ENCODE data around the gene IRX4.

IRX4 gene

DNA sequence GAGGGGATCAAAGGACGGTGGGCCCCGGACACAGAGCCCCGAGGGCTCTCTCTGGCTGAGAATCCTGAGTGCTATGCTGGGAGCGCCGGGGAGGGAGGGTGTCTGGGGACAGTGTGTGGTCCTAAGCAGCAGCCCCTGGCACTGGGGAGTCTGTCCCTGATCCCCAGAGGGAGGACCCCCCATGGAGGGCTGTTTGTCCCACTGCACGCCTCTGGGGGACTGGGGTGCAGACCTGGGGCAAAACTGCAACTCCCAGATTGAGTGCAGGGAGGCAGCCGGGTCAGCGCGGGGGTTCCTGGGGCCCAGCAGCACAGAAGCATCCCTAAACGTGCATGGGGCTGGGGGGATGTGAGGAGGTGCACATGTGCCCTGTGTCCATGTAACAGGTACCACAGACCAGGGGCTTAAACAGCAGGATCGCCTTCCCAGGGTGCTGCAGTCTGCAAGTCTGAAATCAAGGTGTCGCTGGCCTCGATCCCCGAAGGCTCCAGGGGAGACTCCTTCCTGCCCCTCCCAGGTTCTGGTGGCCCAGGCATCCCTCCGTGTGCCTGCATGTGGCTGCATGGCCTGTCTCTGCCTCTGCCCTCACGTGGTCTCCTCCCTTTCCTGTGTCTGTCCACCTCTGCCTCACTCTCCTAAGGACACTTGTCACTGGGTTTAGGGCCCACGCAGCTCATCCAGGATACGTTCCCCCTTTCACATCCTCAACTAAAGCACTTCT is 35.9 kb upstream of the IRX4 start:
- Mint-ChIP-seq H3K27me3 (peaks cover 15% of the 10 kb centered on the region), H3K4me3 (no peak overlapping the region), H3K27ac (no peak overlapping the region), H3K4me1 (ENCODE audit: low read depth) (no peaks in the 10 kb centered on the region), H3K36me3 (ENCODE audit: low read depth) (no peaks in the 10 kb centered on the region), H3K9me3 (no peaks in the 10 kb centered on the region)
- DNase-seq: no peak

DNA sequence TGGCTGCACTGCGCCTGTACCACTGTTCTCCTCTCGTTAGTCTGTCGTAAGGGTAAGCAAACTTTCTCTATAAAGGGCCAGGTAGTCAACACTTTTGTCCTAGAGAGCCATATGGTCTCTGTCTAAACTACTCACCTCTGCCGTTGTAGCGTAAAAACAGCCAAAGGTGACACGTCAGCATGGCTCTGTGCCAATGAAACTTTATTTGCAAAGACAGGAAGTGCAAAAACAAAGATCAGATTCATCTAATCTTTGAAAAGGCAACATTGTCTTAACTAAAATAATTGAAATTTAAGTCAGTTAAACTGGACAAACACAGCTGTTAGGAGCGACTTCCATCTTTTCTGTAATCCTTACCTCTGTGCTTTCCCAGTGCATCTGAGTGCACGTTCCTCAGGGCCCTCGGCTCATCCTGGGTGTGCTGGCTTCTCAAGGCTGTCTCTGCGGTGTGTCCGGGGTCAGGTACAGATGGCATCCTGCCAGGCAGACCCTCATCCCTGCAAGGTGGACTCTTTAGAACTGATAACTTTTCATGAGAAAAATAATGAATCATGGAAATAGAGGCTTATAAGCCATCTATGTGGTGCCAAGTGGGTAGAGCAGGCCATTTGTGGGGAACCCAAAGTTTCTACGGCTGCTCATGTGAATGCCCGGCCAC is 35.2 kb upstream of the IRX4 start:
- no peaks in the 10 kb centered on the region for H3K9me3 Mint-ChIP-seq
- H3K36me3 Mint-ChIP-seq (ENCODE audit: low read depth): no peaks in the 10 kb centered on the region
- DNase-seq: no peak
- no peak overlapping the region for H3K27ac Mint-ChIP-seq
- no peak overlapping the region for H3K4me3 Mint-ChIP-seq
- no peaks in the 10 kb centered on the region for H3K4me1 Mint-ChIP-seq (ENCODE audit: low read depth)
- peaks cover 14% of the 10 kb centered on the region for H3K27me3 Mint-ChIP-seq

DNA sequence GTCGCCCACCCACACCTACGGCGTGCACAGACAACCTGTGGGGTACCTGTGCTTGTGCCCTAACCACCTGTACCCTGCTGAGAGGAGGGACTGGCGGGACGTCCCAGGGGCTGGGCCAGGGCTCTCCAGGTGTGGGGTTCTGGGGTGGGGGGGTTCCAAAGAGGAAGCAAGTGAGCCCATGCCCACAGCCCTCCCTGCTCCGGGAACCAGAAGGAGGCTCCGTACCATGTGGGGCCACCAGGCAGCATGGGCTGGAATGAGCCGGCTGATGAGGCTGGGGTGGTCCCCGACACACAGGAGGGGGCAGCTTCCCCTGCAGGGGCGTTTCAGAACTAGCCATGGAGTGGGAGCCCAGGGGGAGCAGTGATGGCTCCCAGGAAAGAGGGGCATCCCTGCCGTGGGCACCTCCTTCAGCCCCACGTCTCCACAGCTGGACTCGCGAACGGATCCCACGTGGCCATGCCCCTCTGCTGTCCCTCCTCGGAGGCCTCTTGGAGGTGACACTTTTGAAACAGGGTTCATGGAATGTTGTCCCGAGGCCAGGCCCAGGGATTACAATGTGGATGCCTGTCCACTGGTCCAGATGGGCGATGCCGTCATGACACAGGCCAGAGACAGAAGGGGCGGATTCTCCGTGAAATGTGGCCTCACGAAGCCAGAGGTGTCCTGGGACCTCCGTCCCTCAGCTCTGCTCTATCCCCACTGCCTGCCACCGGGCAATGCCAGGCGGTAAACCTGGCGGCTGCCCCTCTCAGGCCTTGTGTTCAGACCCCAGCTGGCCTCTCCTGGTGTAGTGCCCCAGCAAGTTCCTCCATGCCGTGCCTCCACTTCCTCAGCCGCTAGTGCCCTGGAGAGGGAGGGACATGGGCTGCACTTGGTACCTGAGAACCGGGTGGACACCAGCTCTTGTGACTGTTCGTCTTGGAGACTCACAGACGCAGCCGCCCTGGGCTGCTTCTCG is 33.6 kb upstream of the IRX4 start:
- H3K36me3 Mint-ChIP-seq (ENCODE audit: low read depth): no peaks in the 10 kb centered on the region
- peaks cover 8% of the 10 kb centered on the region for H3K27me3 Mint-ChIP-seq
- no peaks in the 10 kb centered on the region for H3K4me1 Mint-ChIP-seq (ENCODE audit: low read depth)
- no peak for DNase-seq
- H3K4me3 Mint-ChIP-seq: no peak overlapping the region
- no peaks in the 10 kb centered on the region for H3K9me3 Mint-ChIP-seq
- no peak overlapping the region for H3K27ac Mint-ChIP-seq

DNA sequence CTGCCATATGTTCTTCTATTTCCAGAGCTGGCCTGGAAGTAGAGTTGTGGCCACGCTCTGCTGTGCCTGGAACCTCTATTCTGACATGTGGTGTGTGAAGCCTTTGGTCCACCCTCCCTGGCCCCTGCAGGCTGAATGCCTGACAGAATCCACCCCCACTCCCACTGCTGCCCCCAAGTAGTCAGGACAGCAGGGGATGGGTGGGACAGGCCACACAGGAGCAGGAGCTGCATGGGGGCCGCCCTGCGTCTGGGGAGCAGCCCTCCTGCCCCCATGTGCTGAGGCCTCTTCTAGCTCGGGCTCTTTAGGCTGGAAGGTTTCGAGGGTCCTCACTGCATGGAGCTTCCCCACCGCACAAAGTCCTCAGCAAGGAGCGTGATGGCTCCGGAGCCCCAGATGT is 32.6 kb upstream of the IRX4 start:
- Mint-ChIP-seq H3K27me3 (peaks cover 8% of the 10 kb centered on the region), H3K4me3 (no peak overlapping the region), H3K36me3 (ENCODE audit: low read depth) (no peaks in the 10 kb centered on the region), H3K27ac (no peak overlapping the region), H3K4me1 (ENCODE audit: low read depth) (no peaks in the 10 kb centered on the region), H3K9me3 (no peaks in the 10 kb centered on the region)
- DNase-seq: no peak

DNA sequence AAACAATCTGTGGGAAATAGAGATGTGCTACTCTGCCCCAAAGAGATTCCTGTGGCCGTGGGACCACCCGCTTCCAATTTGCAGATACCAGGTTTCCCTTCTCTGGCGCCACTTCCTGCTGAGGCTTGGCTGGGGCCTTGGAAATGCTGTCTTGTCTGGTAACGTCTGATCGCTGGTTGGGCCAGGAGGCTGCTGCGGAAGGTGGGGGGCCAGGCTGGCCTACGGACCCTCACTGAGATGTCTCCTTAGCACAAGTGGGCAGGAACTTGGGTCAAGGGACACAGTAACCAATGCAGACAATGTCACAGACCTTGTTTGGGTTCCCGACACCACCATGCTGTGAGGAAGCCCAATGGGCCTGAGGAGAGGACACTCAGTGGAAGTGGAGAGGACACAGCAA is 31.7 kb upstream of the IRX4 start:
- no peaks in the 10 kb centered on the region for H3K9me3 Mint-ChIP-seq
- H3K4me1 Mint-ChIP-seq (ENCODE audit: low read depth): no peaks in the 10 kb centered on the region
- DNase-seq: no peak
- no peaks in the 10 kb centered on the region for H3K36me3 Mint-ChIP-seq (ENCODE audit: low read depth)
- no peak overlapping the region for H3K4me3 Mint-ChIP-seq
- no peak overlapping the region for H3K27ac Mint-ChIP-seq
- peaks cover 11% of the 10 kb centered on the region for H3K27me3 Mint-ChIP-seq

DNA sequence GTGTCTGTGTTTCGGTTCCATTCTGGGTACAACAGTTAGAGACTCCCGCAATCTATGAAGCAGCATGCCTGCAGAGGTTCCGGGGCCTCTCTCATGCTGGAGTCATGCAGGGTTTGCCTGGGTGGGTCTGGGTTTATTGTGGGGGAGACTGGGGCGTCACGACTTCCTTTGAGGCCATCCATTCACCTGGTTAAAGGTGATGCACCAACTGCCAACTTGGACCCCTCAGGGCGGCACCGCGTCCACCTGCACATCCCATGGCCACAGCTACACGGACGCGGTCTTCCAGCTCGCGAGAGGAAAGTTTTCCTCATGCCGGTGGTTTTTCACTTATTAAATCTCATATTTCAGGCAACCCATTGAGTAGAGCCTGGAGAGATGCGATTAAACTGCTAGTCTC is 30.9 kb upstream of the IRX4 start:
- H3K27ac Mint-ChIP-seq: no peak overlapping the region
- H3K36me3 Mint-ChIP-seq (ENCODE audit: low read depth): no peaks in the 10 kb centered on the region
- H3K9me3 Mint-ChIP-seq: no peaks in the 10 kb centered on the region
- H3K4me3 Mint-ChIP-seq: no peak overlapping the region
- H3K27me3 Mint-ChIP-seq: peaks cover 10% of the 10 kb centered on the region
- DNase-seq: no peak
- H3K4me1 Mint-ChIP-seq (ENCODE audit: low read depth): no peaks in the 10 kb centered on the region

DNA sequence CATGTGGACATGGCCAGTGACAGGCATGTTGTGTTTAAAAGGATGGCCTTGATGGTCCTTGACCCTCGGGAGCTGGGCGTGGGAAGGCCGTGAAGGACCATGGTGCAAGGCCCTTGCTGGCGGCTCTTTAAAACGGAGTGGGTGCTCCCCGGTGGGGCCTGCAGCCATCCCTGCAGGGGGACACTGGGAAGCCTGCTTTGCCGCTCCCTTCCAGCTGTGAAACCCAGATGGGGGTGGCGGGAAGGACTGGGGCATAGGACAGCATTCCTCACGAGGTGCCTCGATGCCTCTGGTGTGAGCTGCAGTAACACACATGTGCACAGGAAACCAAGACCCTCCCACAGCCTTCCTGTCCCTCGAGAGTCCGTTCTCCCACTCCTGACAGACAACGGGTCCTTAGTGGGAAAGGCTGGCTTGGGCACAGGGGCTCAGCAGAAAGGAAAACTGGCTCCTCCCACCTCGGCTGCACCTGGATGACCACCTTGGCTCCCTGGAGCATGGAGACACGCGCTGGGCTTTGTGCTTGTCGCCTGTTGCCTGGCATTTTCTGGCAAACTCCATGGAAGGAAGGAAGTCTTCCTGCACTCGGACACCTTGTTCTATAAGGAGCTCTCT is 30.3 kb upstream of the IRX4 start:
- H3K27ac Mint-ChIP-seq: no peak overlapping the region
- H3K9me3 Mint-ChIP-seq: no peaks in the 10 kb centered on the region
- no peaks in the 10 kb centered on the region for H3K4me1 Mint-ChIP-seq (ENCODE audit: low read depth)
- DNase-seq: no peak
- H3K4me3 Mint-ChIP-seq: no peak overlapping the region
- peaks cover 10% of the 10 kb centered on the region for H3K27me3 Mint-ChIP-seq
- H3K36me3 Mint-ChIP-seq (ENCODE audit: low read depth): no peaks in the 10 kb centered on the region

DNA sequence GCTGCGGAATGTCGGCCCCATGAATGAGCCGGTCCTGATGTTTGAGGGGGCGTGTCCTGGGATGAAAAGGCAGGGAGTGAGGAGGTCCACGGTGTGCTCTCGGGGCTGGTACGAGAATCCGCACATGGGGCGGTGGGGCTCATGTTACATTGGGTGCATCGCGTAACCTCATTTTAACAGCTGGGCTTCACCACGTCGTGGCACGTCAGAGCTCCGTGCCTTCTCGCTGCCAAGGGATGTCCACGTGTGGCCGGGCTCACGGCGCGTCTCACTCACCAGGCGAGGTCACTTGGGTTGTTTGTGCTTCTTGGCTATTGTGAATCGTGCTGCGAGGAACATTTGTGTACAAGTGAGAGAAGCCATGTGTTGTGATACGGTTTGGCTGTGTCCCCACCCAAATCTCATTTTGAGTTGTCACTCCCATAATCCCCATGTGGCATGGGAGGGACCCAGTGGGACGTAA is 29.1 kb upstream of the IRX4 start:
- H3K4me3 Mint-ChIP-seq: no peak overlapping the region
- no peaks in the 10 kb centered on the region for H3K36me3 Mint-ChIP-seq (ENCODE audit: low read depth)
- peaks cover 10% of the 10 kb centered on the region for H3K27me3 Mint-ChIP-seq
- no peak for DNase-seq
- no peaks in the 10 kb centered on the region for H3K9me3 Mint-ChIP-seq
- H3K27ac Mint-ChIP-seq: no peak overlapping the region
- no peaks in the 10 kb centered on the region for H3K4me1 Mint-ChIP-seq (ENCODE audit: low read depth)

DNA sequence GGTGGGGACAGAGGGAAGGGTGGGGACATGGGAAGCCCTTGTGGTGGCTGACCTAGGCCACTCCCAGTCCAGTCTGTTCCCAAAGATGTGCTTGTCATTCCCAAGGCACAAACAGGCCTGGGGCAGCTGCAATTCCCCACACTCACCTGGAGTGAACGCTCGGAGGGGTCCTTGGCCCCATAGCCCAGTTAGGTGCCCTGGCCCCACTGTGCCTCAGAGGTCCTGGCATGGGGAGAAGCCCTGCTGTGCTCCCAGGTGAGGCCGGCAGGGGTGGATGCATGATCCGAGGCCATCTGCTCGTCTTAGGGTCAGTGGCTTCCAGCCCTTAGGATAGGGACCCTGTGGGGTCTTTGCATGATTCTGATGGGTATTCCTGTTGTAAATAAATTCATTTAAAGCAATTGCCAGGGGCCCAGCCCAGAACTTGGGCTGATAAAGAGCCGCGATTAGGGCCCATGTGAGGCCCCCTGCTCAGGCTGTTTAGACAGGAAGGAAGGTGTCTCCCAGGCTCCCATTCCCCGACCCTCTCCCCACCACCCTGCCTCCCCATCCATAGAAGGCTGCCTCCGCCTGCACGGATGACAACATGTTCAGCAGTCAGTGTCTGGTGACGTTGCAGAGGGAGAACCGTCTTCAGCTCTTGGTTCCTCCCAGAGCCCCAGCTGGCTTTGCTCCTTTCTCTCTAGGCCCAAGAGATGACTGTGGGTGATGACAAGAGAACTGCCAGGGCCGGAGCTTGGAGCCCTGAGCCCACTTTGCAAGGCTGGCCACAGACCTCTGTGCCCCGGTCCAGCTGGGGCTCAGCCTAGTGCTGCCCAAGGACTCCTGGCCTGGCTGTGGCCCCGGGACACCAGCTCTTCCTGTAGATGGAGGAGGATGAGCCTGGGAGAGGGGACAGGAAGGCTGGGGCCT is 28.4 kb upstream of the IRX4 start:
- H3K27ac Mint-ChIP-seq: no peak overlapping the region

DNA sequence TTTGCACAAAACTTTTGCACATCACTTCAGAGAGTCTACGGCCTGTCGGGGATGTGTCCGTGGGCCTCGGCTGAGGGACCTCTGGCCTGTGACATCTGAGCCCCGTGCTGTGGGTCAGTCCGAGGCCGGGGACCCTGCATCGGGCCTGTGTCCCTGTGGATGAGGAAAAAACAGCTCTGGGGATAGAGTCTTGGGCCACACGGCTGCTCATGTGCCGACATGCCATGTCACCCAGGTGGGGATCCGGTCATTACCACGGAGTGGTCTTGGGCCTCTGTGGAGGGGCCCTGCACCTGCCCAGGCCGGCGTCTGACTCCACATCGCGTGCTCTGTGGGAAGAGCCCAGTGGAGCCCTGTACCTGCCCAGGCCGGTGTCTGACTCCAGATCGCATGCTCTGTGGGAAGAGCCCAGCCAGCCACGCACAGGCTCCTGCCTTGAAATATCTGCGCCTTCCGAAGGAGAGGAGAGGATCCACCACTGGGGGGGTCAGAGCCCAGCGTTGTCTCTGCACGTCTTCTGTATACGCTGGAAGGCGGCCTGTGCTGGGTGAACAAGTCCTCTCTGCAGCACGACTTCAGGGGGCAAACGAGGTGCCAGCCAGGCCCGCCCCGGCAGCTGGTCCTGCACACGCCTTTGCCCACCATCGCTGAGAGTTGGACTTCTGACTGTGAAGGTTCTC is 27.5 kb upstream of the IRX4 start:
- no peaks in the 10 kb centered on the region for H3K4me1 Mint-ChIP-seq (ENCODE audit: low read depth)
- no peak overlapping the region for H3K4me3 Mint-ChIP-seq
- H3K36me3 Mint-ChIP-seq (ENCODE audit: low read depth): no peaks in the 10 kb centered on the region
- DNase-seq: no peak
- H3K9me3 Mint-ChIP-seq: peaks cover 4% of the 10 kb centered on the region
- no peak overlapping the region for H3K27ac Mint-ChIP-seq
- H3K27me3 Mint-ChIP-seq: peaks cover 17% of the 10 kb centered on the region

More for the DNA sequence above, 28.4 kb upstream of the IRX4 start:
- no peak overlapping the region for H3K4me3 Mint-ChIP-seq
- DNase-seq: no peak
- H3K27me3 Mint-ChIP-seq: peaks cover 10% of the 10 kb centered on the region
- H3K36me3 Mint-ChIP-seq (ENCODE audit: low read depth): no peaks in the 10 kb centered on the region
- H3K9me3 Mint-ChIP-seq: no peaks in the 10 kb centered on the region
- no peaks in the 10 kb centered on the region for H3K4me1 Mint-ChIP-seq (ENCODE audit: low read depth)

DNA sequence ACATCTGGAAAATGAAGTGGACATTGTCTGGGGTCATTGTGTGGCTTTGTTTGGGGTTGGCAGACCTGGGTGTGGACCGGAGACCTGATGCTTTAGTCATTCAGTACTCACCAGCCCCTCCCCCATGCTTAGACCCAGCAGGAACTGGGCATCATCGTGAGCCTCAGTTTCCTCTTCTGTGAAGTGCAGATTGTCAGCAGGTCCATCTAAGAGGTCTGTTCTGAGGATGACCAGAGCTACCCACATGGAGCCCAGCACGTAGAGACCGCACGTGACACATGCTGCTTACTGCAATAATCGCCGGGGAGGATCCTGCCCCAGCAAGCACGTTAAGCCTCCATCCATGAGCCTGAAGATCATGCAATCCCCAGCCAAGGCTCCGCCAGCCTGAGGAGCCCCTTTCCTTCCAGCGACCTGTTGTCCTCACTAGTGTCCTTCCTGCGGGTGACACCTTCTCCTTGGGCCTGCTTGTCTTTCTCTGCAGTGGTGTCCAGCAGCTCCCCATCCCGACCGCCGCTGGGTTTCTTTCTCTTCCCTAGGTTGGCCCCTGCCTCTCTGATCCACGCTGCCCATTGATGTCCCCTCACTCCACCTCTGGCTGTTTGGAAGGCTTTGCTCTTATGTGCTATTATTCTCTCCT is 26.7 kb upstream of the IRX4 start:
- no peak overlapping the region for H3K27ac Mint-ChIP-seq

DNA sequence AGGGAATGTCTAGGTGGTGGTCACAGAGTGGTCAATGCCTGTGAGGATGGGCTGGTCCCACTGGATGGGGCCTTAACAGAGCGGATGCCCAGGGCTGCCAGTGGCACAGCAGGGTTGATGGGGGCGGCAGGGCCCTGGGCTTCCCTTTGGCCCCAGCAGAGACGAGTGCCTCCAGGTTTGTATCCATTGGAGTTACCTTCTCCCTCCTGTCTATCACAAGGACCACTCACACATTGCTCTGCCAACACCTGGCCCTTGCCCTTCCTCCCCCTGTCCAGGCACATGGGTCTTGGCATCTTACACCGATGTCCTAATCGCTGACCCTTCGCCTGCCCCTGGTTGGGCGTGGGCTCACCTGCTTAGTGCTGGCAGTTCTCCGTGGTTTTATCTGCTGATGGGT is 26.2 kb upstream of the IRX4 start:
- H3K27ac Mint-ChIP-seq: no peak overlapping the region
- no peak overlapping the region for H3K4me3 Mint-ChIP-seq
- H3K36me3 Mint-ChIP-seq (ENCODE audit: low read depth): no peaks in the 10 kb centered on the region
- peaks cover 6% of the 10 kb centered on the region for H3K9me3 Mint-ChIP-seq
- no peak for DNase-seq
- no peaks in the 10 kb centered on the region for H3K4me1 Mint-ChIP-seq (ENCODE audit: low read depth)
- H3K27me3 Mint-ChIP-seq: peaks cover 19% of the 10 kb centered on the region

More for the DNA sequence above, 26.7 kb upstream of the IRX4 start:
- Mint-ChIP-seq H3K4me1 (ENCODE audit: low read depth) (no peaks in the 10 kb centered on the region), H3K4me3 (no peak overlapping the region), H3K36me3 (ENCODE audit: low read depth) (no peaks in the 10 kb centered on the region), H3K27me3 (peaks cover 17% of the 10 kb centered on the region), H3K9me3 (peaks cover 4% of the 10 kb centered on the region)
- no peak for DNase-seq

DNA sequence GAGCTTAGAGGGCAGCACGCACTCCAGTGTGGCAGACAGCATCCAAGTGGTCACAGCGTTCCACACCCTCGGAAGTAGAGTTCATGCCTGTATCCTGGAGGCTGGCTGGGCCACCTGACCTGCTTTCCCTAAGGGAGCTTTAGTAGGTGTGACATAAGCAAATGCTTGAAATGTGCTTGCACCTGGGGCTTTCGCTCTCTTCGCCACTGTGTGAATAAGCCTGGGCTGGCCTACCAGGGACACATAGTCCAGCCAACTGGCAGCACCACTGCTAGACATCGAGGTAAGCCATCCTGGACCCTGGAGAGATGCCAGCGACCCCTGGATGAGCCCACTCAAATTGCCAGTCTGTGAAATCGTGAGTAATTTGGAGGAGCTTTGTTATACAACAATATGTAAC is 24.9 kb upstream of the IRX4 start:
- Mint-ChIP-seq H3K27me3 (peaks cover 28% of the 10 kb centered on the region), H3K4me1 (ENCODE audit: low read depth) (no peaks in the 10 kb centered on the region), H3K9me3 (peaks cover 9% of the 10 kb centered on the region), H3K4me3 (no peak overlapping the region), H3K36me3 (ENCODE audit: low read depth) (no peaks in the 10 kb centered on the region), H3K27ac (no peak overlapping the region)
- no peak for DNase-seq
